ENCODE measurements around the gene LRRC74A. TPM values are rescaled to one million over a fixed set of nuclear protein-coding genes. Genes with fewer than 3 reads are reported as not detected.

The LRRC74A gene
- total RNA-seq, 1 donor from 2014 or later = not detected

DNA sequence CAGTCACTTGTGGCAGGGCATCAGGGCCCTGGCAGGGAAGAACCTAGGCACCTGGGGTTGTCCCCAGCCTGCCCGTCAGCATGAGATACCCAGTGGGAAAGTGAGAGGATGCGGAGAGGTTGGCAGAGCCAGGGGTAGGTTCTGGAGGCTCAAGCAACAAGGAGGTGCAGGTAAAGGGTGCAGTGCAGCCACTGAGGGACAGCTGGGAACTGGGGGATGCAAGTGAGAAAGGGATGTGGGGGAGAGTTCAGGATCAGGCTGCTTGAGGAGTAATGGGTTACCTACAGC lies 46.2 kb upstream of the LRRC74A start:
- peaks cover 54% of the 10 kb centered on the region for H3K36me3 ChIP-seq
- no peak overlapping the region for H3K4me3 ChIP-seq
- H3K4me1 ChIP-seq = peaks cover 49% of the 10 kb centered on the region
- DNase-seq (no peak), ATAC-seq (no peak)
- TF ChIP-seq, protein P1, sequence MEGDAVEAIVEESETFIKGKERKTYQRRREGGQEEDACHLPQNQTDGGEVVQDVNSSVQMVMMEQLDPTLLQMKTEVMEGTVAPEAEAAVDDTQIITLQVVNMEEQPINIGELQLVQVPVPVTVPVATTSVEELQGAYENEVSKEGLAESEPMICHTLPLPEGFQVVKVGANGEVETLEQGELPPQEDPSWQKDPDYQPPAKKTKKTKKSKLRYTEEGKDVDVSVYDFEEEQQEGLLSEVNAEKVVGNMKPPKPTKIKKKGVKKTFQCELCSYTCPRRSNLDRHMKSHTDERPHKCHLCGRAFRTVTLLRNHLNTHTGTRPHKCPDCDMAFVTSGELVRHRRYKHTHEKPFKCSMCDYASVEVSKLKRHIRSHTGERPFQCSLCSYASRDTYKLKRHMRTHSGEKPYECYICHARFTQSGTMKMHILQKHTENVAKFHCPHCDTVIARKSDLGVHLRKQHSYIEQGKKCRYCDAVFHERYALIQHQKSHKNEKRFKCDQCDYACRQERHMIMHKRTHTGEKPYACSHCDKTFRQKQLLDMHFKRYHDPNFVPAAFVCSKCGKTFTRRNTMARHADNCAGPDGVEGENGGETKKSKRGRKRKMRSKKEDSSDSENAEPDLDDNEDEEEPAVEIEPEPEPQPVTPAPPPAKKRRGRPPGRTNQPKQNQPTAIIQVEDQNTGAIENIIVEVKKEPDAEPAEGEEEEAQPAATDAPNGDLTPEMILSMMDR (IDR thresholded peaks at IDR 0.05) = no peak
- no peak overlapping the region for H3K27ac ChIP-seq
- H3K9me3 ChIP-seq = no peaks in the 10 kb centered on the region
- no peaks in the 10 kb centered on the region for H3K27me3 ChIP-seq (ENCODE audit: low read depth)
- intact Hi-C loops (cut with DNase I) = no loop called here

DNA sequence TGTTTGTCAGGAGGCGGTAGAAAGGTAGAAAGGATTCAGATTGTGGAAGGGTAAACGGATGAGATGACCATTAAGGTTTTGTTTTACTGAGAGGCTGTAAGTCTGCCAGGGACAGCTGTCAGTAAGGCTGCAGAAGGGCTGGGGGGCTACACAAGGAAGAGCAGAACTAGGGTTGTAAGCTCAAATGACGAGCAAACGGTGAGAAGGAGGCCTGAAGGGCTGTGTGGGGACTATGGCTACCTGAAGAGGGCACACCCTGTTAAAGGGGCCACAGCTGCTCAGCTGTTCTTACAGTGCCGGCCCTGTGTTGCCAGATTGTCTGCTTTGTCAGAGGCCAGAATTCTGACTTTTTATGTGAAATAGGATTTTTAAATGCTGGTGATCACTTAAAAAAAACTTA lies 45.8 kb upstream of the LRRC74A start:
- intact Hi-C loops (cut with DNase I) = no loop called here
- Histone ChIP-seq H3K36me3 (peaks cover 57% of the 10 kb centered on the region), H3K27me3 (ENCODE audit: low read depth) (no peaks in the 10 kb centered on the region), H3K4me1 (peaks cover 52% of the 10 kb centered on the region), H3K4me3 (no peak overlapping the region), H3K9me3 (no peaks in the 10 kb centered on the region), H3K27ac (no peak overlapping the region)
- TF ChIP-seq, protein P1 (IDR thresholded peaks at IDR 0.05) = no peak
- no peak for ATAC-seq
- no peak for DNase-seq

DNA sequence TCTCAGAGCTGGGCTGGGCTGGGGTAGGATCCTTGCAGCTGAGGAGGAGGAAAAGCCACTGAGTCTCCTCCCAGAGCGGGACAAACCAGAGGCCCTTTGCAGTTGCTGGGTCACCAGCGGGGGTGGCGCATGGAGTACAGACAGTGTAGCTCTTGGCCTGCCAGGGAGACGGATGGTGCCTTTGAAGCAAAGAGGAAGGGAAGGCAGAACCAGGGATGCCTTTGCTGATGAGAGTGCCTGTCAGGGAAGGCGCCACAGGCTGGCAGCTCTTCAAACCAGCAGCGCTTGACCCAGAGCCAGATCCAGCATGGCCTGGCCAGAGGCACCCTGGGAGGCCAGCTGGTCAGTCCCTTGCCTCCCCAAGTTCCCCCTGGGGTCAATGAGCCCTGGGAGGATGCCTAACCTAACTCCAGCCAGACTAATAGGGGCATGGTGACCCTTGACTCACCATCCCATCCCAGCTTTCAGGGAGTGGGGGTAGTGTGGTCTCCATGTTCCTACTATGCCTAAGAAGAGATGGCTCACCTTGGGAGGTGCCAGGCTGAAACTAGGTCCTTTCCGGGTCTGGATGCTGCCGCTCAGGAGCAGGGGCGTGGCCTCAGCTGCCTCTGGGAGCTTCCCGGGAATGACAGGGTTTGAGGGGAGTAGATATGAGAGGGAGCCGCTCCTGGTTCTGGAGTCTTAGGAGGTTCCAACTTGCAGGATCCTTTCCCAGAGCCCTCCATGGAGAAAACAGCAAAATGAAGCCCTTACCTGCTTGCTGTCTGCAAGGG lies 45.1 kb upstream of the LRRC74A start:
- ATAC-seq (no peak), DNase-seq (no peak)
- H3K27ac ChIP-seq = no peak overlapping the region
- TF ChIP-seq, protein P1 (IDR thresholded peaks at IDR 0.05) = no peak
- peaks cover 64% of the 10 kb centered on the region for H3K36me3 ChIP-seq
- H3K9me3 ChIP-seq = no peaks in the 10 kb centered on the region
- intact Hi-C loops (cut with DNase I) = no loop called here
- H3K4me3 ChIP-seq = no peak overlapping the region
- H3K27me3 ChIP-seq (ENCODE audit: low read depth) = no peaks in the 10 kb centered on the region
- peaks cover 53% of the 10 kb centered on the region for H3K4me1 ChIP-seq

DNA sequence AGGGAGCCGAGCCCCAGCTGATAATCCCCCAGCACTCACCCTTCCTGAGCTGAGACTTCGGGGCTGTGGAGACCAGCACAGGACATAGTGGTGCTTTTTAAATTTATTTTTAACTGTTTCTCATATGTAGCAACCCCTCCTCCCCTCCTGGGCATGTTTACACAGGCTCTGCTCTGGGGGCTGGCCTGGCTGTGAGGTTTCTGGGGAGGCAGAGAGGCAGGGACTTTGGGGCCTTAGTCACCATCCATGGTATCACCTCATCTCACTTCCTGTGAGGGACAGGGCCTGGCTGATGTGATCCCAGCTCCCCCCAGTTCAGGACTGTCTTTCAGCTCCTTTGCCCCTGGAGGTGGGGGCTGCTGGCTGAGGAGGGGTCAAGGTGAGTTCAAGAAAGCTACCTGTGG lies 44.6 kb upstream of the LRRC74A start:
- TF ChIP-seq, protein P1 (IDR thresholded peaks at IDR 0.05) = no peak
- H3K36me3 ChIP-seq = peaks cover 70% of the 10 kb centered on the region
- no peak overlapping the region for H3K4me3 ChIP-seq
- no peaks in the 10 kb centered on the region for H3K9me3 ChIP-seq
- H3K27me3 ChIP-seq (ENCODE audit: low read depth) = no peaks in the 10 kb centered on the region
- no peak overlapping the region for H3K27ac ChIP-seq
- ATAC-seq = no peak
- H3K4me1 ChIP-seq = peaks cover 51% of the 10 kb centered on the region
- intact Hi-C loops (cut with DNase I) = no loop called here
- DNase-seq = no peak

DNA sequence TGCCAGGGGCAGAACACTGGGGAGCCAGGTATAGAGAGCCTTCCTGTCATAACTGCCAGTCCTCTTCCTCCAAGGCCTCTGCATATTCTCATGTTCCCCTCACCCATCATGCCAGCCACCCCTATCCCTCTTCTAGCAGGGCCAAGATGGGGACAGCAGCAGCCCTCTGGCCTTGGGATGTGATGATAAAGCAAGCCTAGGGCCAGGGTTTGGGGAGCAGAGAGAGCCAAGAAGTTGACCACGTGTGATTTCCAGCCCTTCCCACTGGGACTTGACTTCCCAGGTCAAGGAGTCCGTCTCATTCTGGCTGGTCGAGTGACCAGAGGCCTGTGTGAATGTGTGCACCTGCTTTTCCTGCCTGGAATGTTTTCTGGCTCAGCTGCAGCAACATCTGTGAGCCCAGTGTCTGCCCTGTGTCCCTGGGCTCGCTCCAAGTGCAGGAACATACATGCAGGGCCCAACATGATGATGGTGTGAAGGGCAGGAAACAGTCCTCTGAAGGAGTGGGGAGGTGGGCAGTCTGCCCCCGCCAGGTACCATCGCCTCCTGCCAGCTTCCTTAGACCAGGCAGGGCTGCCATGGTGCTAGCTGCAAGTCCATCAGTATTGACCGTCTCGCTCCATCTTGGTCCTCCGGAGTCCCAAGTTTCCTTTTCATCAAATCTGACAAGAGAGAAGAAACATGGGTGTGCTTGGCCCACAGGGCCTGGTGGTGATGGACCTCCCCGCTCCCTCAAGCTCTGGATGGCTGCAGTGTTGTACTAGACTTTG lies 43.9 kb upstream of the LRRC74A start:
- H3K36me3 ChIP-seq = peaks cover 77% of the 10 kb centered on the region
- H3K4me1 ChIP-seq = peaks cover 45% of the 10 kb centered on the region
- no peak for DNase-seq
- no peaks in the 10 kb centered on the region for H3K27me3 ChIP-seq (ENCODE audit: low read depth)
- H3K27ac ChIP-seq = no peak overlapping the region
- intact Hi-C loops (cut with DNase I) = no loop called here
- ATAC-seq = no peak
- no peak overlapping the region for H3K4me3 ChIP-seq
- TF ChIP-seq, protein P1 (IDR thresholded peaks at IDR 0.05) = no peak
- H3K9me3 ChIP-seq = no peaks in the 10 kb centered on the region
